GM12875 (cell line): ENCODE measurements around the gene B4GALNT3.

ENCODE experiments used
- H3K4me3 ChIP-seq: one replicate; pipeline ENCODE4 v1.5.1; 2011; ENCODE audit warnings: low read depth, low read length, control low read depth
- CTCF ChIP-seq: IDR thresholded peaks from 2 replicates; pipeline ENCODE4 v1.5.1; 2011; ENCODE audit warnings: low read depth, mild to moderate bottlenecking, control low read depth, inconsistent platforms, low read length, moderate library complexity, borderline replicate concordance; ENCODE audit not compliant: insufficient read depth

B4GALNT3 gene

GRCh38 chr12:508145-508544, 48.4 kb downstream of the B4GALNT3 start:
- no peak overlapping the region for H3K4me3 ChIP-seq
- TF ChIP-seq CTCF: no peak

- no peak for TF ChIP-seq CTCF
- H3K4me3 ChIP-seq: no peak overlapping the region
Measured at GRCh38 chr12:508795-509194, 49.1 kb downstream of the B4GALNT3 start.

GRCh38 chr12:509500-509899, 49.8 kb downstream of the B4GALNT3 start:
- no peak overlapping the region for H3K4me3 ChIP-seq
- no peak for TF ChIP-seq CTCF

- H3K4me3 ChIP-seq: no peak overlapping the region
- TF ChIP-seq CTCF: no peak
Measured at GRCh38 chr12:510071-510825, 50.5 kb downstream of the B4GALNT3 start.

GRCh38 chr12:512933-513332, 53.2 kb downstream of the B4GALNT3 start:
- no peak for TF ChIP-seq CTCF
- no peak overlapping the region for H3K4me3 ChIP-seq

- TF ChIP-seq CTCF: no peak
- H3K4me3 ChIP-seq: no peak overlapping the region
Measured at GRCh38 chr12:513446-513845, 53.7 kb downstream of the B4GALNT3 start.

- no peak for TF ChIP-seq CTCF
- H3K4me3 ChIP-seq: no peak overlapping the region
Measured at GRCh38 chr12:517538-517937, 57.8 kb downstream of the B4GALNT3 start.
